ELF-1 (cell line): ENCODE results near the gene ANKRD50.

Source experiments
- DNase-seq: peaks from one replicate; pipeline ENCODE4 v3.0.0-alpha.2; 2016; ENCODE audit warnings: low read depth, low spot score

ANKRD50 gene

DNA sequence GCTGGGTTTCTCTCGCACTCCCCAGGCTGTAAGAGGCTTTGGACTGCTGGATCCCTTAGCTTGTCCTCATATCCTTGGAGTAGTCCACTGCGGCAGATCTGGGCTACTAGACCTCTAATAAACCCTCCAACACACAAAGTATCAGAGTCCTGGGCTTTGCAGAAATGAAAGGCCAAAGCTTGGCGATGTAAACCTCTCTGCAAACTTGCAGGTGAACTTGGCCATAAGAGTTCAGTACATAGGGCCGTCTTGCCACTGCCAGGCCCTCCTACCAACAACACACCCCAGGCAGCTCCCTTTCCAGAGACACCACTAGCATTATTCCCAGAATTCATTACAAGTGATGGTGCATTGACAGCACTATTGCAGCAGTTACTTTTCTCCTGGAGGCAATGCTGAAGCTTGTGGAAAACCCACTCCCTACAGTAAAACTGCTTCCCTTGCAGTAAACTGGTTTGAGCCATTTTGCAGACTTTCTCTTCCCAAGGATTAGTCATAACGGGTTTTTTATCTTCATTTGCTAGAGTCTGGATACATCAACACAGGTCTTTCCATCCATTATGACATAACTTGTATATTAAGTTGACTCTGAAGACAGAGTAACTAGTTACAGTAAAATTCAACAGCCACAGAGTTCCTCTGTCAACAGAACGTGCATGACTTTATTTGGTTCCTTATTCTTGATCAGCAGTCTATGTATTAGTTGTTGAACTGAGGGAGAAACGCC, 2.4 kb downstream of the ANKRD50 start:
- peak; percentile 45 for DNase-seq

DNA sequence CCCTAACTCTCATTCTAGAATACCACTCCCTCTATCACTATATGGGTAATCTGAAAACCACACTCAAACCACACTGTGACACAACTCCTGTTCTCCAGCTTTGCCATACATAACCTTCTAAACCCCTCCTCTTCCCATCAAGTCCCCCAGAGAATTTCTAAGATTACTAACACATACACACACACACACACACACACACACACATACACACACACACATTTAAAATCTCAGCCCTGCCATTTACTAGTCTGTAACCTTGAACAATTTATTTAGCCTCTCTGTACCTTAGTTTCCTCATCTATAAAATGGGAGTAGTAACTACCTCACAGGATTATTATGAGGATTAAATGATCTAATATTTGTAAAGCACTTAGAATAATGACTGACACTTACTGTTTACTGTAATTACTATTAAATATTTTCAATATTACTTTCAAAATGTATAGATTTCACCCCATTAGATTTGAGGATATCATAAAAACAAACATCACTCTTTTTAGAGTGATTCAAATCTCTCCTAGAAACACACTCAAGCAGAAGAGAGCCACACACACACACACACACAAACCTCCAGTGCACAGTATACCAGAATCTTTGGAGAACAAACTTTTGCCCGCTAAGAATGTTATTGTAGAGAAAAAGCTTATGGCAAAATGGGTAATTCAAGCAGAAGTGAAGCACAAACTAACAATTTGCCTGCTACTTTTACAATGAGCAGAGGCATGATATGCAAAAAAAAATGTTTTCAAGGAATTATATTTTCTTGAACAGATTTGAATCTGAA, 3.8 kb downstream of the ANKRD50 start:
- no peak for DNase-seq

DNA sequence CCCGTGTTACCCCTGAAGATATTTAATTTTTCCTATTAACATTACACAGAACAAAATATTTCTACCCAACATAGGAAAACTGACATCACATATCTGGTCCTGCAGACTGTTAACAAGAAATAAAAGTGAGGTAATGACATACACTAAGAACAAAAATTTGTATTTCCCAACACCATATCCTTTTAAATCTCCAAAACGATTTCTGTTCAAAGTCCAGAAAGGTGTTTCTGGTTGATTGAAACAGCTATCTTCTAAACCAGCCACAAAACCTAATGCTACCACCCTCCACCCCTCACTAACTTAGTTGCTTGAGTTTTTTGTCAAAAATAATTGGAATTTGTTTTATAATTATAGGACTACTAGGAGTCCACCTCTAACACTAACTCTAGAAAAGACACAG, 7.1 kb downstream of the ANKRD50 start:
- no peak for DNase-seq

DNA sequence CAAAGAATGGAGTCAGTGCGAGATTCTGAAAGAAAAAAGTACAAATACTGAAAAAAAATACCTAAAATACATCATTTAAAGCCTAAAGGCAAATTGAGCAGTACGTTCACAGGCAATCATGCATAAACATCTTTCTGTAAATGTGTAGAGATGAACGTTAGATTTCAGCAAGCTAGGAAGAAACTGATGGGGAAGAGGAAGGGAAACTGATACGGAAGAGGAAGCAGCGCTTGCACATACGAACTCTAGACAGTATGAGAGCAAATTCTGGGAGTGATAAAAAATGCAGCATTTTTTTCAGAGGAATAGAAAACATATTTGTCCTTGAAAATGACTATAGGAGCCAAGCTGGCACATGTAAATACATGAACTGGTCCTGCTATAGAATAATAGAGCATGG, 9.4 kb downstream of the ANKRD50 start:
- DNase-seq: no peak

DNA sequence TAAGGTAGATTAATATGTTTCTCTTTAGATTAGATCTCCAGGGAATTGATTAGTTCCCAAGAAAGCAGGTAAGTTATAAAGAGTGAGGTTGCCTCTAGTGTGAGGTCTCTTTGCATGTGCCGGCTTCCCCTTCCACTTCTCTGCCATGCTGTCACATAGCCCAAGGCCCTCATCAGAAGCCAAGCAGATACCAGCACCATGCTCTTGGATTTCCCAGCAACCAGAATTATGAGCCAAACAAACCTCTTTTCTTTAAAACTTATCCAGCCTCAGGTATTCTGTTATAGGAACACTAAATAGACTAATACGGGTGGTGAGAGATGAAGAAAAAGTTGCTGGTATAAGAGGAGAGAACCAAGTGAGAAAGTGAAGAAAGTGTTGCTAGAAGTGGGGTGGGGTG, 15.1 kb downstream of the ANKRD50 start:
- DNase-seq: no peak

DNA sequence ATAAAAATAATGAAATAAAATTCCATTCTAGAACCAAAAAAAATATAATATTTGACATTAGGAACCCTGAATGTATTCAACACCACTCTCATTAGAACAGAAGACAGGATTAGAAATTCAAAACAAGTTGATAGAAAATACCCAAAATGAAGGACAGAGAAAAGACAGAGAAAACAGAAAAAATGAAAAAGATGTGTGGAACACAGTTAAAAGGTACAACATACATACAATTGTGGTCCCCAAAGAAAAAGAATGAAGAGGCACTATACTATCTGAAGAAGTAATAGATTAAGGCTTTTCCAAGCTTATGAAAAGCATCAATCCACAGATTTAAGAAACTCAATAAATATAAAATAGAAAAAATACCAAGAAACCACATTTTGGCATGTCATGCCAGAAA, 16.4 kb downstream of the ANKRD50 start:
- no peak for DNase-seq

DNA sequence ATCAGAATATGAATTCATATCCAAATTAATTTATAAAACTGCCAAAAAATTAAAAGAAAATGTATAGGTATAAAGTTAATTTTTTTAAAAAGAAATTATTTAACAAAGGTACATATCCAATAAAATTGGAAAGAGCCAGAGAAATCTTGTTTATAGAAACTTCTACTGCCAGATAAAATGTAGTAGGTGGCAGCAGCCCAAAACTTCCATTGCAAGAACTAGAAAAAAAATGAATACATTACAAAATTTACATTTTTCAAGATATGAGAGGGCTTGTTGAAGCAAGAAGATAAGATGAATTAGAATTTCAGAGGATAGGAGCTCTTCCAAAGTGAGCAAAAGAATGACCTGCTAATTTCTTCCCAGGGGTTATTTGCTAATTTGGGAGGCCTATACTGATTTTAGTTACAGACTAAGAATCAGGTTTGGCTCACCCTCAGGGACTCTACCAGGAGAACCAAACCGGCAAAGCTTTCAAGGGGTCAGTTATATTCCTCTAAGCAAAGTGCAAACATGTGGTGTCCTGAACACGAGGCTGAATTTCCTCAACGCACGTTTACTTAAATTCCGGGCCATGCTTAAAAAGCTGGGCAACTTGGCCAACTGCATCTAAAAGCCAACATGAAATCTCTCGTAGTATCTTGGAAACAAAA, 17.5 kb downstream of the ANKRD50 start:
- DNase-seq: no peak

DNA sequence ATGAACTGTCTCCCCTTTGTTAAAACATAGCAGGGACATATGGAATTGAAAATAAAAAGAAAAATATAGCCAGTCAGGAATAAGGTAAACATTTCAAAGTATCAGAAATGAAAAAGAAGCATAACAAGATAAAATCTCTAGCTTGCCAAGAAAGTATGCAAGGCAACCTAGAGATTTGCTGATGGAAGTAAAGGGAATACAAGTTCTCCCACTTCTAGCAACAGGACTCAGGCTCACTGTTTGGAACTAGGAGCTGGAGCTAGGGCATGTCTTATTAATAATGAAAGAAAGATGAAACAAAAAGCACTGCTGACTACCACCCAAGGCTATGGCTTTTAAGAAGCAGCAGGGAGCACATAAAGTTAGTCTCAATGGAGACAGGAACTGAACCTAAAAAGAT, 18.2 kb downstream of the ANKRD50 start:
- DNase-seq: no peak

DNA sequence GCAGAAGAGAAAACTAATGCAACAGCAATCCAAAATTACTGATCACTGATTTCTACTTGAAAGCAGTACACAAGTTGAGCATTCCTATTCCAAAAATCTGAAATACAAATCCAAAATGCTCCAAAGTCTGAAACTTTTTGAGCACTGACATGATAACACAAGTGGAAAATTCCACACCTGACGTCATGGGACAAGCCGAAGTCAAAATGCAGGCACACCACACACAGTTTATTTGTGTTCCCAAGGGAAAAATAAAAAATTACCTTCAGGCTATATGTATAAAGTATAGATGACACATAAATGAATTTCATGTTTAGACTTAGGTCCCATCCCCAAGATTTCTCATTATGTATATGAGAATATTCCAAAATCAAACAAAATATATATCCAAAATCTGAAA, 20.7 kb downstream of the ANKRD50 start:
- no peak for DNase-seq

DNA sequence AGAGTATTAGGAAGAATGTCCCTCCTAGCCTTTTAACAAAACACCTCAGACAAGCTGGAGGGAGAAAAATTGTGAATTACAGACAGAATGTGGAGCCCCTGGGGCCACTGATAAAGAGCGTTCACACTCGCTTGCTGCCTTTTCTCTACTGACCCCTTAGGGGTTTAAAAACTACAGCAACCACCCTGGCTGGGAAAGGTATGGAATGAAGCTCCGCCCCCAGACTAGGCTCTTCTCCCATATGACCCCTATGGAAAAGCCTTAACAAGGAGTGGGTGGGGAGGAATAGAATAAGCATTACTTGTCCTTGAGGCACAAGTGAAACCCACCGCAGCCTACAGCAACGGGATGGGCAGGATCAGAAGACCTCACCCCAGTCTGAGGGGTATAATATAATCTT, 26.3 kb downstream of the ANKRD50 start:
- peak; percentile 90 for DNase-seq

DNA sequence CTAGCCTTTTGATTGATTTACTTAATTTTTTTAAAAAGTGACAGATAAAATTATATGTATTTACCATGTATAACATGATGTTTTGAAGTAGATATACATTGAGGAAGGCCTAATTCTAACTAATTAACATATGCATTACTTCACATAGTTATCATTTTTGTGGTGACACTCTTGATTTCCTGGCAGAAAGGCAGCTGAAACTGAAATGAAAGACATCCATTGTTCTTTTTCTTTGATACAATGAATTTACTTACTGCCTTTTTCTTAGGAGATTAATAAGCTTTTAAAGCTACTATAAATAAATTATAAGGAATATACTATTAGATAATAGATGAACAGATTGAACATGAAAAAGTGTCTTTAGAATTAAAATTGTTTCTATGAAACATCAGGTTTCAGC, 26.7 kb downstream of the ANKRD50 start:
- DNase-seq: no peak

DNA sequence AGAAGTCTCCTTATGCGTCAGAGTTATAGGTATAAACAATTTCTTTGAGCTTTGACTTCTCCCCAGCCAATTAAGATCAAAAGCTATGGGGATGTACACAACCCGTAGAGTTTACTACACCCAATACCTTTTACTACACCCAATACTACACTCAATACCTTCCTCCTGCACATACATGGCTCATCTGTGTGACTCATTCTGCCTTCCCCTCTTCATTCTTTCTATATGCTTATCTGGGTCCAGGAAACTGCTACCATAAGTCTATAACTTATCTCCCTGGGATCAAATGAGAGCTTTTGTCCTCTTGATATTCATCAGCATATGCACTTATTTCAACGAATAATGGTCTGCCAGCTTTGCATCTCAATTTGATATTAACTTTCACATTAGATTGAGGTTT, 28.2 kb downstream of the ANKRD50 start:
- DNase-seq: no peak

DNA sequence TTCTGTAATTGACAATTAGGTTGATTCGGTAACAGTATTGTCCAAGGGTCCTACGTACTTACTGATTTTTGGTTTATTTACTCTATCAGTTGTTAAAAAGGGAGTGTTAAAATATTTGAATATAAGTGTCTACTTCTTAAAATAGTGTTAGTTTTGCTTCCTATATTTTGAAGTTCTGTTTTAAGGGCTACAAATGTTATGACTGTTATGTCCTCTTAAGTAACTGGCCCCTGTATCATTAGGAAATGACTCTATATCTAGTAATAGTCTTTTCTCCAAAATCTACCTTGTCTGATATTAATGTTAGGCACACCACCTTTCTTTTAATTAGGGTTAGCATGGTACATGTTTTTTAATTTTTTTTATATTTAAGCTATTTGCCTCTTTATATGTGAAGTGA, 30.1 kb downstream of the ANKRD50 start:
- no peak for DNase-seq

DNA sequence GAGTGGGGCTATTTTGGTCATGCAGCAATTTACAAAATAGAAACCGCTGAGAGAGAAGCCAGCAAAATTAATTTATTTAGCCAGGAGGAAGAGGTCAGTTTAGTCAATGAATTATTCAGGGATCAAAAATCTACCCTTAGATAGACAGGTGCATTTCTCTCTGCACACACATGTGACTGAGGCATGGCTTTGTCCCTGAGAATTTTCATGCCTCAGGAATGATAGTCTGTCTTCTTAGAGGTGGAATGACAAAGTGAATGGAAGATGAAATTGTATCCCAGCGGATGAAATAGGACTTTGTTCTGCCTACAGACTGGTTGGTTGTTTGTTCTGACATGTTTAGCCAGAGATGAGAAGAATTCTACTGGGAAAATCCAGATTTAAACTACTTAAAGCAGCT, 46.0 kb downstream of the ANKRD50 start:
- DNase-seq: no peak

DNA sequence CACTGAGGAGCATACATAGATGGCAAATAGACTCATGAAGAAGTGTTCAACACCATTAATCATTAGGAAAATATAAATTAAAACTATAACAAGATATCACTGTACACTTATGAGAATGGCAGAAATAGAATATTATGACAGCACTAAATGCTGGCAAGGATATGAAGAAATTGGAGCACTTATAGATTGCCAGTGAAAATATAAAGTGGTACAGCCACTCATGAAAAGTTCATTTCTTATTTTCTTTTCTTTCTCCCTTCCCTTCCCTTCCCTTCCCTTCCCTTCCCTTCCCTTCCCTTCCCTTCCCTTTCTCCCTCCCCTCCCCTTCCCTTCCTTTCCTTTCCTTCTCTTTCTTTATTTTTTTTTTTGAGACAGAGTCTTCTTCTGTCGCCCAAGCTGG, 53.7 kb downstream of the ANKRD50 start:
- no peak for DNase-seq

DNA sequence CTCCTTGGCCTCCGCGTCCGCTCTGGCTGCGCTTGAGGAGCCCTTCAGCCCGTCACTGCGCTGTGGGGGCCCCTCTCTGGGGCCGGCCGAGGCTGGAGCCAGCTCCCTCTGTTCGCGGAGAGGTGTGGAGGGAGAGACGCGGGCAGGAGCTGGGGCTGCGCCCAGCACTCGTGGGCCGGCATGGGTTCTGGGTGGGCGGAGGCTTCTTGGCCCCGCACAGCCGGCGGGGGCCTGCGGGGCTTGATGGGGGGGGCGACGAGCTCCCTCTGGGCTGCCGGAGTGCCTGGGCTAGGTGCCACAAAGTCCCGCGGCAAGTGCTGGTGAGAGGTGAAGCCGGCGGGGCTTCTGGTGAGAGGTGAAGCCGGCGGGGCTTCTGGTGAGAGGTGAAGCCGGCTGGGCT, 61.9 kb downstream of the ANKRD50 start:
- peak; percentile 37 for DNase-seq

DNA sequence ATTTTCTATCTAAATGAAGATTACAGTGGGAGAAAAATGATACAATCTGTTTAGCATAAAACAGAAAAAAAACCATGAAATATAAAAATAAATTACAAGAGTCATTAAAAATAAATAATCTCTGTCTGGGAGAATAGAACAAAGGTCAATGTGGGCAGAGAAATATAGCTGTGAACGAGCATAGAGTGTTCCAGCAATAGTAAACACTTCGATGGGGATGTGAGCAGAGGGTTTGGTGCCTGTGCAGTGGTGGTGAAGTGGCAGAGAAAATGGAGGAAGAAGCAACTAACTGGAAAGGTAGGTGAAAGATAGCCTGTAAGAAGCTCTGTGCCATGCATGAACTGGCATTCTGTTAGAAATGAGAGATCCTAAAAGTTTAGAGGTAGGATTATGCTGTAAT, 64.9 kb downstream of the ANKRD50 start:
- DNase-seq: no peak

DNA sequence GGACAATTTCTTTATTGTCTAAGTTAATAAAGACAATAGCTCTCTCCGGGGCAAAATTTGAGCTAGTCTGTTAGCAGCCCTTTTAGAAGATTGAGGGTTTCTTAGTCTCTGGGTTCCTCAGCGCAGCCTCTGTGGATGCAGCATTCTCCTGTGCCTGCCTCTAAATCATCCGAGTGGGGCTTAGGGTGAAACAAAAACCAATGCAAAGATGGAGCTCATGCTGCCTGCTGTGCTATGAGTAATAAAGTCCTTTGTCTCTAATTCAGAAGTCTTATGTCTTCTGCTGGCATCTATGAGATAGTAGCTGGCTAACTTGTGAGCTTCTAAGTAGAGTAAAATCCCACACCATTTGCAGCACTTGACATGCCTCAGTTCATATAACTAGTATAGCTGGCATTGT, 67.9 kb downstream of the ANKRD50 start:
- no peak for DNase-seq

DNA sequence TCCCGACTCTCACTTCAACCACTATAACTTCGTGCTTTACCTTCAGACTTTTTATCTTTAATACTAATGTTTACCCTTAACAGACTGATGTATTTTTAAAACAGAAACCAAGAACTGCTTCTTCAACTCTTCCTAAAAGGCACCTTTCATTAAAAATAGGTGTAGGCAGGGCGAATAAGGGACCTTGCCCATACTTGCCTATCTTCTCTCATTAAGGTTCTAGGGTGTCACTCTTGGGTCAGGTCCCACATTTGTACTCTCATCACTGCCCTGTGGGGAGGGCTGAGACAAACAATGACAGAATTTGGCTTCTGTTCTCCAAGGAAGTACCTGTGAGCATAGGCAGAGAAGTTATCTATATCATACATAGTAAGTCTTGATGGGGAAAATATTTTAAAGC, 69.7 kb downstream of the ANKRD50 start:
- no peak for DNase-seq

DNA sequence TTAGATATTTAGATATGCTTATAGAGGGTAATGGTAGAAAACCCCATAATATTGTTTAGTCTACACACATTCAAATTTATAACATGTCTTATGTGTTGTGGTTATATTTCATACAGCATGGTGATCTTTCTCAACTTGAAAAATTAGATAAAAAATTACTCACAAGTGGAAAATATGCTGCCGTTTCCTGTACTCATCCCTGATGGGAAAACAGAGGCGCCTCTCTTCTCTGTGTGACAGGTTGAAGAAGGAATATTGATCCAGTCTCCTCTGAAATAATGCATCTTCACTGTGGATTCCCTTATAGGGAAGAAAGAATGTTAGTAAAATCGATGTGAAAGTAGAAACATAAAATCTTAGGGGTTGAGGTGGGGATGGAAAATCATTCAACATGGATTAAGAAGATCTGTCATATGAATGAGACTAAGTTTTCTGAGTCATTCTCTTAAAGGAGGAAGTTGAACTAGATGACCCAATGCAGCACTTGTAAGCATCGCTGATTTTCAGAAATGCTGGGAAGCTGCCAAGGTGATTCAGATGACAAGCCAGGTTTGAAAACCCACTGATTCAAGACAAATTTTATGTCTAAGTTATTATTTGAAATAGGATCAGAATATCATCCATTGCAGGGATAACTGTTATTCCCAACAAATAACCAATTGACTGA, 70.7 kb downstream of the ANKRD50 start:
- no peak for DNase-seq

DNA sequence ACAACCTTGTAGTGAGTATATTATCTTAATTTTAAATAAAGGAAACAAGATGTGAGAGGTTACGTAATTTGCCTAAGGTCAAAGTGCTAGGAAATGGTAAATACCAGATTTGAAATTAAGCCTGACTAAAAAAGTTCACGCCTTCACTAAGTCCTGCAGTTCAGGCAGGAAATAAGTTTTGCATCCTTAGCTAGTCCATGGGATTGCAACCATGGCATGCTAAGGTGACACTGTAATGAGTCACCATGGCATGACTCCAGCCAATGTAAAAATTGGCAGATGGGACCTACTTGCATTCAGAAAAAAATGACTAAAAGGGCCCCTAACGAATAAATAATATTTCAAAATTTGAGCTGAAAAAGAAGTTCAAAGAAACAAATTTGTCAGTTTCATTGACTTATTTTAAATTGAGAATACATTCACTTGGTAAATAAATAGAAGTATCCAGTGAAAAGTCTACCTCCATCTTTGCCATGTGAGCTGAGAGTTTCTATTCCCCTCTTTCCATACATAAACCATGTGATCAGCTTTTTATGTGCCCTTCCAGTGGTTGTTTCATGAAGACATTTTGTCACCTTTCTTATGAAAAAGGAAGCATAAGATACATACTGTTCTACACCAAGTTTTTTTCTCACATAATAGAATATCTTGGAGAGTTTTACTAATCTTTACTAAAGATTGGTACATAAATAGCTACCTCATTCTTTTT, 72.4 kb downstream of the ANKRD50 start:
- no peak for DNase-seq

DNA sequence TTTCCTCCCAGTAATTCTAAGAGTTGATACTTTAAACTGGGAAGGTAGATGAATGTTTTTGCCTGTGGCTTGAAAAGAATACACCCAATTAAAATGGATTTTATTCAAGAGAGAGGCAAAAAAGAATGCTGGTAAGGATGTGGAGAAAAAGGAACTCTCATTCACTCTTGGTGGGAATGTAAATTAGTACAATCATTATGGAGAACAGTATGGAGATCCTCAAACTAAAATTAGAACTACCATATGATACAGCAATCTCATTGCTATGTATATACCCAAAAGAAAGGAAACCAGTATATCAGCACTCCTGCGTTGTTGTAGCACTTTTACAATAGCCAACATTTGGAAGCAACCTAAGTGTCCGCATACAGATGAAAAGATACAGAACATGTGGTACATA, 75.2 kb downstream of the ANKRD50 start:
- no peak for DNase-seq
